Eye (tissue), 1 donor: ENCODE data around the gene LRRC49.
"Not testable (repeated sequence)": the region's sequence is repeated elsewhere in the genome, so short reads cannot be mapped to it uniquely, and the experiment has no call there.

ENCODE experiments used
- DNase-seq: peaks from one replicate; pipeline ENCODE4 v3.0.0-alpha.2; 2015

Gene LRRC49, protein sequence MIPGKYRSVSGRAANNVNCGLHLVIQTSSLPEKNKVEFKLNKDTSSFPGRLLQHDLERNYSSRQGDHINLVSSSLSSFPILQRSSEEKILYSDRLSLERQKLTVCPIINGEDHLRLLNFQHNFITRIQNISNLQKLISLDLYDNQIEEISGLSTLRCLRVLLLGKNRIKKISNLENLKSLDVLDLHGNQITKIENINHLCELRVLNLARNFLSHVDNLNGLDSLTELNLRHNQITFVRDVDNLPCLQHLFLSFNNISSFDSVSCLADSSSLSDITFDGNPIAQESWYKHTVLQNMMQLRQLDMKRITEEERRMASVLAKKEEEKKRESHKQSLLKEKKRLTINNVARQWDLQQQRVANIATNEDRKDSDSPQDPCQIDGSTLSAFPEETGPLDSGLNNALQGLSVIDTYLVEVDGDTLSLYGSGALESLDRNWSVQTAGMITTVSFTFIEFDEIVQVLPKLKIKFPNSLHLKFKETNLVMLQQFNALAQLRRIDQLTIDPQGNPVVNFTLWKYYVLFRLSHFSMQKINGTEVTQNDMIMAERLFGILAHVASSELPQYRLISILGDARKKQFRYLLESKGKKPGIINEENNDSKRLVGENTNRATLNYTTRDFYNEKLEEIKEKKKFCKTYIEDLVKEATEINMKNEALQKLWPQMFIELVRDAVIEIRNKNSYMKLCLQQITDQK

DNA sequence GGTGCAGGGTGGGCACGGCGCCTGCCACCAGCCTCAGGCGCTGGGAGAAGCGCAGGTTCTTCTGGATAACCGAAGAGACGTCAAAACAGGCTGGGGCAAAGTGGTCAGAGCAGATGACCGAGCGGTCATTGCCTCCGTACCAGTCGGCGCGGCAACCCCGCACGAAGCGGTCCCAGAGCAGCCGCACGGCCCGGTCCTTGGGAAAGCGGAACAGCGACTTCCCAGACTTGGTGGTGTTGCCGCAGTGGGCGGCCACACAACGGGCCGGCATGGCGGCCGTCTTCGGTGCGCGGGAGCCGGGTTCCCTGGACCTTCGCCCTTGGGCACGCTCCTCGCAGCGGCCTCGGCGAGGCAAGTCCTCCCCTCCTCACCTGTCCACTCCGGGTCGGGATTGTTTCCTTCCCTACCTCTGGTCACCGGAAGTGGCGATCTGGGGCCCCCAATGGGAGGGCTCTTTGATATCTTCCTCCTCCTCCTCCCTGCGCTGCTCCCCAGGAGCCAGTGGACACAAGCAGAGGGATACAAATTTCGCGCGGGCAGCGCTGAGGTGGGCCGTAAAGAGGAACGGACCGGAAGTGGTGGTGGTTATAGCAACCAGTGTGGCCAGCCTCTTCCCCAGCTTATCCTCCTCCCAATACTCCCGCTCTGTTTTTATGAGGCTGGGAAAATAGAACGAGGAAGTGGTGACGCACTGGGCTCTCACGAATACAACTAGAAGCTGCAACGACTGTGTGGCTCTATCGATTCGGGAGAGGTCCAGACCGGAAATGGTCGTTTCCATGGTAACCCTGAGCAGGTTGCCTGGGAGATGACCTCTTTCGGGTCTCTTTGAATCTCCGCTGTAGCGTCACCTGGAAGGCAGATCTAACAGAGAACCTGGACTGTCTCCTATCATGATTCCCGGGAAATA lies at the start of gene LRRC49, which contains the start of gene THAP10:
Gene LRRC49, plus strand, starts transcription at position 825 of the 910 bp plus-strand sequence. Its CDS starts 69 bp downstream, at position 894.
Gene THAP10, minus strand, starts transcription at position 432 of the 910 bp plus-strand sequence. Its CDS starts 161 bp downstream, at position 271.
- peak; percentile 98 for DNase-seq

DNA sequence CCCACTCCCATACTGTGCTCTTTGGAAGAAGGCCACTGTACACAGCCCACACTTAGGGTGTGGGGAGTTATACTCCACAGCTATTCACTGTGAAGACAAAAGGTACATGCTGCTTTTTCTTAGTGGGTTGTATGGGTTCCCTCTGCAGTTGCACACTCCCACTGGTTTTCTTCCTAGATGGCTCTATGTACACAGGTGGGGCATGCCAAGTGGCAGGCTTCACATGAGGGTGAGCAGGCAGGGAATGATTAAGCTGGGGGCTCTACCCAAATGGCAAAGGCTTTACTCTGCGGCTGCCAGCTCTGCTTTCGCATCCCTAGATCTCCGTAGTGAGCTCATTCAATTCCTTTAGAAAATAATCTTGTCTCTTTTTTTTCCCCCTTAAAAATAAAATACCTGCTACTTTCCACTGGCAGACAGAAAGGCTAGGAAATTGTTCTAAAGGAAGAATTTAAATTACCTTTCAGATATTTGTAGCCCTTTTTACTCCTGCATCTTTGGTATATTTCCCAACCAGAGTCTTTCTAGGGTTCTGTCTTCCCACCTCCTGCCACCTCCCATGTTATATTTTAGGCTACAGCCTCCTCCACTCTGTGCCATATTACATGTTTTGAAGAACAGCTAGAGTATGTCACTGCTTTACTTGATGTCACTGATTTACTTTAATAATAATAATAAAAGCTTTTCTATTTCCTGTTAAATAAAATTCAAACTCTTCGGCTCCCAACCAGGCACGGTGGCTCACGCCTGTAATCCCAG lies 46.8 kb upstream of the LRRC49 start:
- no peak for DNase-seq

DNA sequence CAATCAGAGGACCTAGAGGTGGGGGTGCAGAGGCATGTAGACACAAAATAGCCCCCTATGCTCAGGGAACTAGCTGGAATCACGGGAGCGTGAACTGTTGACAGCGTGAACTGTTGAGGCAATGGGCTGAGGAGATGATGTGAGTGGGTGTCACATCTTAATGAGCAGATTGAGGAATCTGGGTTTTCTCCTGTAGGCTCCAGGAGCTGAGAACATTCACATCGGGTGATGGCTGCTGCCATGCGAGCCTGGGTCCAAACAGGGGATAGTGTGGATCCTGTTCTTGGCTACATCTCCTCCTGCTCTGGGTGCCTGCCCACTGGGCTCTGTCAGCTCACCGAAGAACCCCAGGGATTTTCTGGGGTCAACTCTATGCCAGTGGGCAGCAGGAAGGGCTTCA lies 40.7 kb upstream of the LRRC49 start:
- no peak for DNase-seq

DNA sequence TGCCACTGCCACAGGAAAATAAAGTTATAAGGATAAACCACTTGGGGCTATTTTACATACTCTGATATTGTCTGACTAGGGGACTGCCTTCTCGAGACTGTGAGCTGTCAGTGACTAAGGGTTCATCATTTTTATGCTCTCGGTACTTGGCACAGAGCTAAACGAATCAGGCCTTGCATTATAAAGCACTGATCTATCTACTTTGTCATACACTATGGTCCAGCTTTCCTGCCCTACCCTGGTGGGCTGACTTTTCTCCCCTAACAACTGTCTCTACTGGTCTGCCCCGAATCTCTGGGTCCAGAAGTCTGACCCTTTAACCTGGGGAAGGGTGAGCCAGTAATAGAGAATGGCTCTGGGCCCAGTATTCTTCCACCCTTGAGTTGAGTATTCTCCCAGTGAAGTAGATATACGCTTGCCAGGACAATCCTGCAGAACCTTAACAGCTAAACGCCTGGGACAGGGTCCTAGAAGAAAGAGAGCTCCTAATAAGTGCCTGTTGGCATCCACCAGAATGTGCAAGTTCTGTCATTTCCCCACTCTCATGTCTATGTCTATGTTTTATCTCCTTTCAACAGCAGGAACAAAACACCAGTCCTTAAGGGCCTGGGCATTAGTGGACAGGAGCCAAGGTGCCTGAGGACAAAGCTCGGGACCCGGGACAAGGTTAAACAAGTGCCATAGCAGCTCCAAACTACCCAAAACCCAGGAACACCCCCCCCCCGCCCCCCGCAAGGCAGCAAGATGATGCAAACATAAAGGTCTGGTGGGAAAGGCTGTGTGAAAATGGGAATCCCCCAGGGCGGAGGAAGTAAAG lies 39.9 kb upstream of the LRRC49 start:
- no peak for DNase-seq

DNA sequence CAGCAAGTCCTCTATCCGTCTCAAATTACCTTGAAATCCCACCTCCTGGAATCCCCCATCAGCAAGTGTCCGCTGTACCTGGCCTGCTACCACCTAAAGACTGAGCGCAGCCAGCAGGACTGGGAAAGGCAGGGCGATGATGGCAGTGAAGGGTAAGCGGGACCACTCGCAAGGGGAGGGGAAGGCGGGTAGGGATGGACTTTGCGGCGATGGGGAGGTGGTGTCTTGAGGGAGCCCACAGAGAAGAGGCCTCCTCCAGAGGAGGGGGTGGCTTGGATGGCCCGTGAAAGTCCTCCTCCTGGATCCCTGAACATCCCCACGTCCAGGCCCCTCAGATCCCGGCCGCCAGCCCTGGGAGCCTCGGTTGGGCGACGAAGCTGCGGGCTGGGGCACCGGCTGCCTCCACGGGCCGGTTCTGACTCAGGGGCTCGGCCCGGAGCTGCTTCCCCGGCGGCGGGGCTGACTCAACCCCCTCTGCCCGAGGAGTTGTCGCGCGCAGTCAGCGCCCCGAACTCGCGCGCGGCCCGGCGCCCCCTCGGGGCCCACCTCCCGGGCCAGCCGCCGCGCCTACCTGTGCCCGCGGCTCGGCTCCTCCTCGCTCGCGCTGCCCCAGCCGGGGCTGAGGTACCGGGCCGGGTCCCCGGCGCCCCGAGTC lies 39.2 kb upstream of the LRRC49 start:
- peak; percentile 82 for DNase-seq

DNA sequence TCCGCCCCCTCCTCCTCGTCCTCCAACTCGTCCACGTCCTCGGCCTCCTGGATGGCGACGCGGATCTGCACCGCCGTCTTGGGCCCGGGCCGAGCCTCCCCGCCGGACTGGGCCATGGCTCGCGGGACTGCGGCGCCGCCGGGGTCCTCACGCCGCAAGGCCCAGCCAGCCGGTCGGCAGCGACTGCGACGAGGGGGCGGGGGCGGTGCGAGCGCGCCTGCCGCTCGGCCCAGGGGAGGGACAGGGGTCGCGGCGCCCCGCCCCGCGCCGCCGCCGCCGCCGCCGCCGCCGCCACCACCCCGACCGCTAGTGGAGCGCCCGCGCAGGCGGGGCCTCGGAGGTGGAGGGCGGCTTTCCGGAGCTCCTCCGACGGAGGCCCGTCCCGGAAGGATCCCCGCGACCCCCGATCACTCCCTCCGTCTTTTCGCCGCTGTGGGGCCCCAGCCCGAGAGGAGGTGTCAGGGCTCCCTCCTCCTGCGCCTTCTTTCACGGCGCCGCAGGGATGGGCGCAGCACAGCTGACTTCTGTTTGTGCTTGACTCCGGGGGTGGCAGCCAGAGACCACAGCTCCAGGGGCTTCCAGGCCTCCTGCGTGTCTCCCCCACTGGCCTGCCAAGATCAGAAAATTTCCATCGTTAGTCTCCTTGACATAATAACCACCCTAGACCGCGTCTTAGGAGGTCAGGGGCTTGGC lies 38.5 kb upstream of the LRRC49 start, which contains the start of gene LARP6:
Gene LARP6, minus strand, starts transcription at position 185 of the 693 bp plus-strand sequence. Its CDS starts 69 bp downstream, at position 116.
- peak; percentile 83 for DNase-seq

DNA sequence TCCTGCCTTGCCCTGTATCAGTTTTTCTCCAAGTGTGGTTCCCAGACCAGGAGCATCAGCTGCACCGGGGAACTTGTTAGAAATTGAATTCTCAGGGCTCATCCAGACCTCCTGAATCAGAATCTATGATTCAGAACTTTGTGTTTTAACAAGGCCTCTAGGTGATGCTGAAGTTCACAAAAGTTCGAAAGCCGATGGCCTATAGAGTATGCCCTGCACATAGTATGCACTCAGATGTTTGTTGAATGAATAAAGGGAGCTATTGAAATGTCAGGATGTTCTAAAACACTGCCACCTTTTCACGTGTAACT lies 38.0 kb upstream of the LRRC49 start:
- no peak for DNase-seq

DNA sequence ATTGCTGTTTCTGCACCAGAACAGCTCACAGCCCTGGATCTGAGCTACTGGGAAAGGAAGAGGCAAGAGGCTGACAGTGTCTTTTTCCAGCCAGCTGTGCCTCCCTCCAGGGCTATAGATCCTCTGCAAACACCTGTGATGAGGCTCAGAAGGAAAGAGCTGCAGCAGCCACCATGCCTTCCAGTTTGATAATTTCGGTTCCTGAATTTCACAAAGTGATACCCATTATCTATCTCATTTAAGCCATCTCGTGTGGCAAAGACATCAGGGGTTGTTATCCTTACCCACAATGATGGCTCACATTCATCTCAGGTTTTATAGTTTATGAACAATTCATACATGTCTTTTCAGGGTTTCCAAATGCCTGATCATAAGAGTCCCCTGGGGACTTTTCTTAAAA lies 36.9 kb upstream of the LRRC49 start:
- no peak for DNase-seq

DNA sequence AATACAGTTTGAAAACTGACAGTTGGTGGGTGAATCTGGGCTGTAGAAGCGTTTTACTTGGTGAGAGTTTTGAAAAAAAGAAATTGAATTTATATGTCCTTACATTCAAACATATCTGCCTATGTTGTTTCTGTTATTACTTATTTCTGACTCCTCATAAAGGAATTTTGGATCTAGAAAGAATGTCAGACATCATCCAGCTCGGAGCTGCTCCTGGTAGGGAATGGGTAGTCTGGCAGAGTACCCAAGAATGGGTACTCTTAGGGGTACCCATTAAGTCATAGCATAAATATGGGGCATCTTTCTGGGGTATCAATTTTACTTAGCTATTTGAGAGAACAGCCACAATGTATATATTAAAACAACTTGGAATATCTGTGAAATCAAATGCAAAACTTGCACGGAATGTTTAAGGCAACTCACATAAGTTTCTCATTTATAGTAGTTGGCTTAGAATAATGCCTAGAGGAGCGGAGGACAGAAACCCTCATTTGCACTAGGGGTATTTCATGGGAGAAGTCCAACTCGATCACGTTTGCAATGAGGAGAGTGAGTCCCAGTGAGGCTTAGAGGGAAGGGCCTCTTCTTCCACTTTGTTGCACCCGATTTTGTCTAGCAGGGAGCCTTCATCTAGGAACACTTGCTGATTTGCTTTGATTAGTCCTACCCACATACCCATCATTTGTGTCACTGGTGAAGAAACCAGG lies 36.3 kb upstream of the LRRC49 start:
- DNase-seq, result no peak

DNA sequence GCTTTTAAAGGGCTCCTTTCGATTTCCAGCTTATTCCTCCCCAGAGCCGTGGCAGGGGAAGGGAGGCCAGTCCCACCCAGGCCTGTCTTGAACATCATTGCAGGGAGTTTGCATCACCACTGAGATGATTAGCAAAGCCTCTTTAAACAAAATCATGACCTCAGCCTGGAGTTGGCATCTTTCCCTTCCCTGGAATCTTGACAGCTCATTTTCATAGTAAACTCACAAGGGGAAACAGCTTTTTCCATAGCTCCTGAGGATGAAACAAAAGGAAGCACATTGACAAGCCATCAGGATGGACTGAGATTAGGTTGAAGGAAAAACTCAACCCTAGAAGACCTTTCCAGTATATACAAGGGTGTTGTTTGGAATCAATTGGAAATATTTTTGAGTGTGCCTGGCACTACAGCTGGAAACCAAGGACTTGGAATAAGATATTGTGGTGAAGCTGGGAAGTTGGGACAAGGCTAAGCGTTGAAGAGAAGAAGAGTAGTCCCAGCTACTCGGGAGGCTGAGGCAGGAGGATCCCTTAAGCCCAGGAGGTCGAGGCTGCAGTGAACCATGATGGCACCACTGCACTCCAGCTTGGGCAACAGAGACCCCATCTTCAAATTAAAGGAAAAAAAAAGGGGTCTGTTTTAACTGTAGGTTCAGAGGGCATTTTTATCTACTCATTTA lies 35.6 kb upstream of the LRRC49 start:
- peak; percentile 84 for DNase-seq

DNA sequence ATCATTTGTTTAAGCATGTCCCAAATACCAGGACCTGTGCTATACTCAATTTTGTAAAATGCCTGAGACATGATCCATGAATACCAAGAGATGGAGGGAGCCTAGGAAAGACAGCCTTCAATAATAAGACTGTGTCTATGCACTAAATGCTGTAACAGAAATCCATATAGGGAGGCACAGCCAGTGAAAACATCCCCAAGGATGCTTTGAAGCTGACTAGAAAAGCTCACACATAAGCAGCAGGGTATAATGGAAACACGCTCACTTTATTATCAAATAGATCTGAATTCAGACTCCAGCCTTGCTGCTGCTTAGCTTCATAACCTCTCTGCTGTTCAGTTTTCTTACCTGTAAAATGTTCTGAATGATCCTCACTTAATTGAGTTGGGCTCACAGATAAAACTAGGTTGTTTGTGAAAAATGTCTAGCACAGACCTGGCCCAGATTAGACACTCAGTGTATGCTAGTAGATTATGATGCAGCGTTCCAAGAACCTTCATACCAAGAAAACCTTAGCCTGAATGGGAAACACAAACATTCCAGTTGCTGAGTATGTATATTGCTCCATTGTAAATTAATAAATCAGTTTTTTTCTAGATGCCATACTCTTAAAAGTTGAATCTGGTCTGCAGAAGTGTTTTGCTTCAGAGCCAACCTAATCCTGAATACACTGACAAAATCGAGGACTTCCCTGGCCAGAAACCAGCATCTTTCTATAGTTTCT lies 34.9 kb upstream of the LRRC49 start:
- DNase-seq, result no peak

DNA sequence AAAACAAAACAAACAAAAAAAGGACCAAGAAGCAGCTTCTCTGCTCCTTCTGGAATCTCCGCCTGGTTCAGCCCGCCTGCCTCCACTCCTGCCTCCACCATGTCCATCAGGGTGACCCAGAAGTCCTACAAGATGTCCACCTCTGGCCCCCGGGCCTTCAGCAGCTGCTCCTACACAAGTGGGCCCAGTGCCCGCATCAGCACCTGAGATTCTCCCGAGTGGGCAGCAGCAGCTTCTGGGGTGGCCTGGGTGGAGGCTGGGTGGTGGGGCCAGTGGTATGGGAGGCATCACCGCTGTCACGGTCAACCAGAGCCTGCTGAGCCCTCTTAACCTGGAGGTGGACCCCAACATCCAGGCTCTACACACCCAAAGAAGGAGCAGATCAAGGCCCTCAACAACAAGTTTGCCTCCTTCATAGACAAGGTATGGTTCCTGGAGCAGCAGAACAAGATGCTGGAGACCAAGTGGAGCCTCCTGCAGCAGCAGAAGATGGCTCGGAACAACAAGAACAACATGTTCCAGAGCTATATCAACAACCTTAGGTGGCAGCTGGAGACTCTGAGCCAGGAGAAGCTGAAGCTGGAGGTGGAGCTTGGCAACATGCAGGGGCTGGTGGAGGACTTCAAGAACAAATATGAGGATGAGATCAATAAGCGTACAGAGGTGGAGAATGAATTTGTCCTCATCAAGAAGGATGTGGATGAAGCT lies 33.9 kb upstream of the LRRC49 start:
- DNase-seq, result not testable (repeated sequence)

DNA sequence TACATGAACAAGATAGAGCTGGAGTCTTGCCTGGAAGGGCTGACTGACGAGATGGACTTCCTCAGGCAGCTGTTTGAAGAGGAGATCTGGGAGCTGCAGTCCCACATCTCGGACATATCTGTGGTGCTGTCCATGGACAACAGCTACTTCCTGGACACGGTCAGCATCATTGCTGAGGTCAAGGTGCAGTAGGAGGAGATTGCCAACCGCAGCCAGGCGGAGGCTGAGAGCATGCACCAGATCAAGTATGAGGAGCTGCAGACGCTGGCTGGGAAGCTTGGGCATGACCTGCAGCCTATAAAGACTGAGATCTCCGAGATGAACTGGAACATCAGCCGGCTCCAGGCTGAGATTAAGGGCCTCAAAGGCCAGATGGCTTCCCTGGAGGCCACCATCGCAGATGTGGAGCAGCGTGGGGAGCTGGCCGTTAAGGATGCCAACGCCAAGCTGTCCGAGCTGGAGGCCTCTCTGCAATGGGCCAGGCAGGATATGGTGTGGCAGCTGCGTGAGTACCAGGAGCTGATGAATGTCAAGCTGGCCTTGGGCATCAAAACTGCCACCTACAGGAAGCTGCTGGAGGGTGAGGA lies 33.2 kb upstream of the LRRC49 start:
- no peak for DNase-seq

DNA sequence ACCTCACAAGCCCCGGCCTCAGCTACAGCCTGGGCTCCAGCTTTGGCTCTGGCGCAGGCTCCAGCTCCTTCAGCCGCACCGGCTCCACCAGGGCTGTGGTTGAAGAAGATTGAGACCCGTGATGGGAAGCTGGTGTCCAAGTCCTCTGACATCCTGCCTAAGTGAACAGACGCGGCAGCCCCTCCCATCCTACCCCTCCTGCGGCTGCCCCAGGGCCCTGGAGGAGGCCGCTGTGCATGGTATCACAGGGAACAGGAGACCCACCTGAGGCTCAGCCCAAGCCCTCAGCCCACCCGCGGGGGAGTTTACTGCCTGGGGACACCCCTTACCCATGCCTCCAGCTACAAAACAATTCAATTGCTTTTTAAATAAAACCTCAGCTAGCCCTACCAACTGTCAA lies 32.6 kb upstream of the LRRC49 start:
- DNase-seq, result no peak

DNA sequence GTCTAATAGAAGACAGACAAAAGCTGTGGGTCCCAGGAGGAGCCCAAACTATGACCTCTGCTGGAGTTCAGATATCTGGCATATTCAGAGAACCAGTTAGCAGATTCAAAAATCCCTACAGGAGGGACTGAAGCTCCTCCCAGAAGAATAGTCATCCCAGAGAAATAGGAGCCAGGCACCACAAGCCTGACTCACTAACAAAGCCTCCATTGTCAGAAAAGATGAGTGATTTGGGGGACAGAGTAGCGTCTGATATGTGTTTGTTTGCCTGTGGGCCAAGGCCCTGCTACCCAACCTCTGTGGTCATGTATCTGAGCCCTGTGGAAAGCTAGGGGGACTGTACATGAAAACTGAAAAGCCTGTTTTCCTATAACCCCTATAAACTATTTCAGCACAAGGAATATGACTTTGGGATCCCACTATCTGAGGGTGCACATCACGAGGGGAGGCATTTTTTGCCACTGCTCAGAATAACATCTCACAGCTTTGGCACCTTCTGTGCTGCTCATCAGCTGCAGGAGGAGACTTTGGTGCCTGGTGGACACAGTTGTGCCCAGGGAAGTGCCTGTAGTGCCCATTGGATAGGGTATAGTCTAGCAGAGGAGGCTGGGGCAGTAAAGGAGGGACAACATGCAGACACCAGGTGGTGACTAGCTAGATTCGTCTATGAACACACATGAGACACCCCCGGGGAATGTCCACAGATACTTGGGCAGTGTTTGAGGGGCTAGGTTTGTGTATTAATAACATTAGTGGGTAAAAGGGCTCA lies 29.0 kb upstream of the LRRC49 start:
- DNase-seq, result no peak

DNA sequence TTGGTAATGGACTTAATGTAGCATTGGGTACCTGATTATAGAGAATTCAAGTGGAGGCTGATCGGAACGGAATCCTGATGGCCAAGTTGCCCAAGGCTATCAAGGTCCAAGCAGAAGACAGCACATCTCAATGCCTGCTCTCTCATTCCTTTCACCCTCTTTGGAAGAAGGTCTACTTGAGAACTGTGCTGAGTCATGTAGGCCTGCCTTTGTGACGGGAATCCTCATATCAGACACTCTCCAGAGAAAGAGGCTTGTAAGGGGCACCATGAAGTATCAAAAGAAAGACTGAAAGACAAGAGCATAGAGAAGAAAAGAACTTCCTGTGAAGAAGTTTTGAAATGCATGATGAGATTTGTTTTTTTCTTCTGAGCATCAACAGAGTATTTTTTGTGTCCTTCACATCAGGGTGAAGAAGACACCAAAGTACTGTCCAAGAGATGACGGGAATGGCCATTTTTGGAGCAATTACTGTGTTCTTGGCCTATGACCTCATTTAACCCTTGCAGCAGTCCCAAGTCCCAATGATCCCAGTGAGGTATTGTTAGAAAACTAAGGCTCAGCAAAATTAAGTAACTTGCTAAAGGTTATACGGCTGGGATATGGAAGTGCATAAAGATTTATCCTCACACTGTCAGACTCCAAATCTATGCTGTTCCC lies 25.5 kb upstream of the LRRC49 start:
- DNase-seq, result no peak
